Mesothelial cell of epicardium (in vitro differentiated cells): ENCODE data around the gene SLC40A1. TPM values are rescaled to one million over a fixed set of nuclear protein-coding genes. Genes with fewer than 3 reads are reported as not detected.

Source experiments
- DNase-seq, 2 experiments: peaks; one replicate each; pipeline ENCODE4 v3.0.0; 2021; ENCODE audit warnings: low spot score in 2 of 2; ENCODE audit not compliant: unreplicated experiment in 2 of 2
- H3K27ac Mint-ChIP-seq: 2 replicates; pipeline ENCODE4 v1.8.0; 2021; ENCODE audit warnings: mixed read lengths
- H3K27me3 Mint-ChIP-seq: 2 replicates; pipeline ENCODE4 v1.8.0; 2021; ENCODE audit warnings: low read depth, mixed read lengths
- H3K36me3 Mint-ChIP-seq: 2 replicates; pipeline ENCODE4 v1.8.0; 2021; ENCODE audit warnings: mixed read lengths
- H3K4me1 Mint-ChIP-seq: 2 replicates; pipeline ENCODE4 v1.8.0; 2021; ENCODE audit warnings: mixed read lengths
- H3K4me3 Mint-ChIP-seq: 2 replicates; pipeline ENCODE4 v1.8.0; 2021; ENCODE audit warnings: mild to moderate bottlenecking, moderate library complexity, mixed read lengths
- H3K9me3 Mint-ChIP-seq: 2 replicates; pipeline ENCODE4 v1.8.0; 2021; ENCODE audit warnings: mixed read lengths
- total RNA-seq: library from RNA; stranded (reverse); gene quantifications from 3 replicates; pipeline ENCODE4 v1.2.1, GENCODE V29; 2021
- TF ChIP-seq, protein P1 (sequence below): fragments of 200-600 bp; sonication (generic); IDR thresholded peaks from one replicate; pipeline ENCODE4 v1.5.0; 2021; ENCODE audit warnings: antibody characterized with exemption; ENCODE audit not compliant: unreplicated experiment

Gene SLC40A1
- total RNA-seq, 1 donor from 2014 or later: 154 TPM

DNA sequence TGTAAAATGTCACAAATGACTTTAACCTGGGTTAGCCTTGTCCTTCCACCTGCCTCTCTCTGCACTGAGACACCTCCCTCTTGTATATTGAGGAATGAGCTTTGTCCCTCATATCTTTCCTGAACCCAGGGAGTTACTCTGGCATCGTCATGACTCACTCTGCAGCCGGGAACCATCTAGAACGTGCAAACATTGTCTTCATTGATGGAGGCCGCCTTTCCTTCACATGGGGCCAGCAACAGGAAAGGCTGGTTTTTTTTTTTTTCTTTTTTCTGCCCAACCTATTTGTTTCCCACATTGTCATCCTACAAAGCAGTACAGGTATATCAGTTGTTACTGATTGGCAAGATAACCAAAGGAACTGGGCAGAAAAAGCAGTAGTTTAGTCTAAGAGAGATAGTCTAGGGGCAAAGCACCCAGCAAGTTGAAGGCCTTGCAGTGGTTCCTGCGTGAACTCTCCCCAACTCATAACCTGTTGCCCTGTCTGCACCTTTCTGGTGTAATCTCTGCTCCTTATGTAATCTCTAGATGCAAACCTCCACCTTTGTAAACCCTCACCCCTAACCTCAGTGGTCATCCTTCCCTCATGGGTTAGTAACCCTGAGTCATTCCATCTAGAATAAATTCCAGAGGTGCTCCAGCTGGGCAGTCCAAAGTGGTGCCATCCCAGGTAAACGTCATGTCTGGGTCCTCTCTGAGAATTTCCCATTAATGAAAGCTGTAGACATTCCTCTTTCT lies 38.3 kb downstream of the SLC40A1 start:
- H3K4me1 Mint-ChIP-seq: peaks cover 48% of the 10 kb centered on the region
- no peak overlapping the region for H3K27ac Mint-ChIP-seq
- no peak for DNase-seq
- no peaks in the 10 kb centered on the region for H3K27me3 Mint-ChIP-seq
- peaks cover 7% of the 10 kb centered on the region for H3K9me3 Mint-ChIP-seq
- peaks cover 5% of the 10 kb centered on the region for H3K36me3 Mint-ChIP-seq
- TF ChIP-seq, protein P1, sequence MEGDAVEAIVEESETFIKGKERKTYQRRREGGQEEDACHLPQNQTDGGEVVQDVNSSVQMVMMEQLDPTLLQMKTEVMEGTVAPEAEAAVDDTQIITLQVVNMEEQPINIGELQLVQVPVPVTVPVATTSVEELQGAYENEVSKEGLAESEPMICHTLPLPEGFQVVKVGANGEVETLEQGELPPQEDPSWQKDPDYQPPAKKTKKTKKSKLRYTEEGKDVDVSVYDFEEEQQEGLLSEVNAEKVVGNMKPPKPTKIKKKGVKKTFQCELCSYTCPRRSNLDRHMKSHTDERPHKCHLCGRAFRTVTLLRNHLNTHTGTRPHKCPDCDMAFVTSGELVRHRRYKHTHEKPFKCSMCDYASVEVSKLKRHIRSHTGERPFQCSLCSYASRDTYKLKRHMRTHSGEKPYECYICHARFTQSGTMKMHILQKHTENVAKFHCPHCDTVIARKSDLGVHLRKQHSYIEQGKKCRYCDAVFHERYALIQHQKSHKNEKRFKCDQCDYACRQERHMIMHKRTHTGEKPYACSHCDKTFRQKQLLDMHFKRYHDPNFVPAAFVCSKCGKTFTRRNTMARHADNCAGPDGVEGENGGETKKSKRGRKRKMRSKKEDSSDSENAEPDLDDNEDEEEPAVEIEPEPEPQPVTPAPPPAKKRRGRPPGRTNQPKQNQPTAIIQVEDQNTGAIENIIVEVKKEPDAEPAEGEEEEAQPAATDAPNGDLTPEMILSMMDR: no peak
- no peak overlapping the region for H3K4me3 Mint-ChIP-seq

DNA sequence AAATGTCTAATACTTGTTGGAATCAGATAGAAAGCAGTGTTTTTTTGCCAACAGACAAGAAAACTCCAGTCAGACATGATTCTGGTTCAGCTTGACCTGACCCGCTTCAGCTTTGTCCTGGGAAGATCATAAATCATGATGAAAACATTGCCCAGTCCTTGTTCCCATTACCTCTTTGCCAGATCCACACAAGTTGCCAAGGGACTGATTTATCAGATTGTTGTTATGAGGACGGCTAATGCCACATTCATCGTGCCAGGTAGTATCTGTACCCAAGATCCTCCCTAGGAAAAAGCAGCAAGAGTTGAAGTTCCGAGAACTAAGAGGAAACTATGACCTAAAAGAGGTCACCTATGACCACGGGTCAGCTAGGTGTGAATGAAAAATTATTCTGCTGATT lies 39.0 kb downstream of the SLC40A1 start:
- TF ChIP-seq, protein P1: no peak
- Mint-ChIP-seq H3K36me3 (peaks cover 5% of the 10 kb centered on the region), H3K9me3 (peaks cover 7% of the 10 kb centered on the region), H3K4me3 (no peak overlapping the region), H3K27ac (no peak overlapping the region), H3K27me3 (no peaks in the 10 kb centered on the region), H3K4me1 (peaks cover 54% of the 10 kb centered on the region)
- DNase-seq: no peak

DNA sequence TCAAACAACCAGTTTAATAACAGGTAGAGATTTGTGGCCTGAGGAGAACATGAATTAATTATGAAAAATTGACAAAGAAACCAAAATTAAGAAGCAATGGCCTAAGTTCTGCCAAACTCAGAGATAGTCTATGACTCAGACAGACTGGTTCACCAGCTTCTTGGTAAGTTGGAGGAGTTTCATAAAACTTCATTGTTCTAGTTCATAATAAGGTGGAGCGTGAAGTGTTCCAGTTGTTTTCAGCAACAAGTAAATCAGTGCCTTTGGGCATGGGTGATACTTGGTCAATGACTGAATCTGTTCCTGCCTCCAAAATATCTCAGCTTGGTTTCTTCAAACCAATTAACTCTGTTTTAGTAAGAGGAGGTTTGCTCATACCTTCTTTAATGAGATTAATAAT lies 40.0 kb downstream of the SLC40A1 start:
- DNase-seq: no peak
- TF ChIP-seq, protein P1: no peak
- peaks cover 55% of the 10 kb centered on the region for H3K4me1 Mint-ChIP-seq
- H3K4me3 Mint-ChIP-seq: no peak overlapping the region
- no peaks in the 10 kb centered on the region for H3K27me3 Mint-ChIP-seq
- peaks cover 16% of the 10 kb centered on the region for H3K9me3 Mint-ChIP-seq
- peak overlapping the region; percentile 3 for H3K27ac Mint-ChIP-seq
- peaks cover 8% of the 10 kb centered on the region for H3K36me3 Mint-ChIP-seq

DNA sequence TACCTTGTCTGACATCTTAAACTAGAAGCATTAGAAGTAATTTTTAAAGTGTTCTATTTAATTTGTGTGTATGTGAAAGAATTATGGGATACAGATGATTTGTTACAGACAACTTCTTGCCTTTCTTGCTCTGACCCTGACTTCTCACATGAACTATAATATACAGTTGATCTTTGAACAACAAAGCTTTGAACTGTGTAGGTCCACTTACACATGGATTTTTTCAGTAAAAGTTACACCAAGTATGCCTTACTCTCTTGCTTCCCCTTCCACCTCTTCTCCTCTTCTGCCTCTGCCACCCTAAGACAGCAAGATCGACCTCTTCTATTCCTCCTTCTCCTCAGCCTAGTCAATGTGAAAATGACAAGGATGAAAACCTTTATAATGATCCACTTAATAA lies 42.2 kb downstream of the SLC40A1 start:
- H3K36me3 Mint-ChIP-seq: peaks cover 8% of the 10 kb centered on the region
- peaks cover 17% of the 10 kb centered on the region for H3K9me3 Mint-ChIP-seq
- no peaks in the 10 kb centered on the region for H3K27me3 Mint-ChIP-seq
- H3K27ac Mint-ChIP-seq: peak overlapping the region; percentile 48
- DNase-seq: no peak
- peaks cover 70% of the 10 kb centered on the region for H3K4me1 Mint-ChIP-seq
- no peak overlapping the region for H3K4me3 Mint-ChIP-seq
- TF ChIP-seq, protein P1: no peak

DNA sequence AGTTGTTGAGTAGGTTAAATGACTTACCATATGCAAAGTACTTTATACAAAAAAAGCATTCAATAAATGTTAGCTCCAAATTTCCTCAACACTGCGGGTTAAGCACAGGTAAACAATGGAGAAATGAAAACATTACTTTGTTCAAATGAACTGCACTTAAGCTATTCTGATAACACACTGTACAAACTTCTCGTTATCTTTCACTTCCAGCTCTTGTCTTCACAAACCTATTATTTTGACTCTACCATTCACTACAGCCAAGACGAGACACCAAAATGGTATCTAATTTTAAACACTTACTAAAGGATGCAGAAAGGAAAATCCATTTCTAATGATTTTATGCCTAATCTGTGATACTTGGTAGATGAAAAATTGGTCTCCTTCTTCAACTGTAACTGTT lies 43.8 kb downstream of the SLC40A1 start:
- peaks cover 73% of the 10 kb centered on the region for H3K4me1 Mint-ChIP-seq
- peaks cover 10% of the 10 kb centered on the region for H3K9me3 Mint-ChIP-seq
- TF ChIP-seq, protein P1: no peak
- peak overlapping the region; percentile 55 for H3K27ac Mint-ChIP-seq
- no peak overlapping the region for H3K4me3 Mint-ChIP-seq
- peaks cover 3% of the 10 kb centered on the region for H3K36me3 Mint-ChIP-seq
- DNase-seq: no peak
- no peaks in the 10 kb centered on the region for H3K27me3 Mint-ChIP-seq
